HG03457 (cell line): ENCODE measurements around the gene HTR3E.

Experiments
- ATAC-seq: cut with Tn5 transposase; IDR thresholded peaks from one replicate; pipeline ENCODE4 v1.9.1; 2021; ENCODE audit warnings: moderate number of reproducible peaks; ENCODE audit not compliant: unreplicated experiment

Gene HTR3E

GRCh38 chr3:184154885-184155643 lies 58.2 kb downstream of the HTR3E start, which contains the start of gene DVL3:
Gene DVL3, plus strand, starts transcription at chr3:184155377. Its CDS starts 259 bp downstream, at chr3:184155636.
- ATAC-seq = peak; percentile 73

- peak; percentile 19 for ATAC-seq
Observed at GRCh38 chr3:184155644-184156521, 59.0 kb downstream of the HTR3E start.

DNA sequence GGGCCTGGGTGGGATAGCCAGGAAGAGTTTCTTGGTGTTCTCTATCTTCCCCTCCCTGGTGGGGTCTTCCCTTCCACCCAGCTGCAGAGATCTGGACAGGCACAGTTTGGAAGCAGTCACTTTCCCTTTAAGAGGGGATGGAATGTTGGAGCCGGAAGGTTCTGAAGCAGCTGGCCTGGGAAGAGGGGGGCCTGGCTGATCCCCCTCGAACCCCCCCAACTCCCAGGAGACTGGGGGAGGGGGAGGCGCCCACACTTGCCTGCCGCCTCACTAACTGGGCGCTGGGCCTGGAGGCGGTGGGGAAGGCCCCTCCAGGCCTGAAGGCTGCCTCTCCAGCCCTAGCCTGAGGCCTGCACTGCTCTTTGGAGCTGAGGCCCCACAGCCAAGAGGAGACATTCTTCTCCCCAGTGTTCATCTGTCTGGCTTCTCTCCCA lies 59.7 kb downstream of the HTR3E start:
- no peak for ATAC-seq
